C4-2B (cell line): ENCODE data around the gene DTNA.

Source experiments
- CTCF ChIP-seq: fragments of 450-650 bp; conservative IDR thresholded peaks from 2 replicates; pipeline ENCODE4 v1.5.1; 2017; ENCODE audit warnings: mild to moderate bottlenecking
- ZFX ChIP-seq: fragments of 450-650 bp; IDR thresholded peaks from 2 replicates; pipeline ENCODE4 v1.6.1; 2017

GRCh38 chr18:34741401-34741800, 31.3 kb downstream of the DTNA start:
- TF ChIP-seq CTCF: no peak
- TF ChIP-seq ZFX: no peak
